GM23338 (cell line): Measurements from ENCODE around the gene FRY. TPM values are rescaled to one million over a fixed set of nuclear protein-coding genes. Genes with fewer than 3 reads are reported as not detected.

Source experiments
- ATAC-seq: fragments of 200-7000 bp; cut with Tn5 transposase; 3 replicates; pipeline ENCODE4 v1.9.1; 2020
- DNase-seq: peaks from one replicate; pipeline ENCODE4 v3.0.0-alpha.2; 2015; ENCODE audit warnings: low spot score
- H2AFZ ChIP-seq: fragments of 200-600 bp; sonication (generic); 2 replicates; pipeline ENCODE4 v1.8.0; 2016; ENCODE audit warnings: antibody characterized with exemption, mild to moderate bottlenecking, moderate library complexity
- H3F3A ChIP-seq: fragments of 200-600 bp; sonication (generic); replicated peaks from 2 replicates; pipeline ENCODE4 v1.8.0; 2017; ENCODE audit warnings: antibody characterized with exemption, mixed run types, low read depth
- H3K27ac ChIP-seq: fragments of 200-600 bp; sonication (generic); 2 replicates; pipeline ENCODE4 v1.6.1; 2016; ENCODE audit warnings: low read depth
- H3K27me3 ChIP-seq: fragments of 200-600 bp; sonication (generic); 2 replicates; pipeline ENCODE4 v1.8.0; 2016; ENCODE audit warnings: mild to moderate bottlenecking, mixed run types, moderate library complexity; ENCODE audit not compliant: insufficient read depth
- H3K36me3 ChIP-seq: fragments of 200-600 bp; sonication (generic); 2 replicates; pipeline ENCODE4 v1.8.0; 2016; ENCODE audit warnings: mild to moderate bottlenecking; ENCODE audit not compliant: insufficient read depth
- H3K4me1 ChIP-seq: fragments of 200-600 bp; sonication (generic); 2 replicates; pipeline ENCODE4 v1.8.0; 2016; ENCODE audit warnings: mild to moderate bottlenecking, moderate library complexity; ENCODE audit not compliant: insufficient read depth
- H3K4me2 ChIP-seq: fragments of 200-600 bp; sonication (generic); 2 replicates; pipeline ENCODE4 v1.7.1; 2017; ENCODE audit warnings: mixed run types
- H3K4me3 ChIP-seq: fragments of 200-600 bp; sonication (generic); 2 replicates; pipeline ENCODE4 v1.6.1; 2016; ENCODE audit warnings: mixed run types
- H3K79me2 ChIP-seq: fragments of 200-600 bp; sonication (generic); replicated peaks from 2 replicates; pipeline ENCODE4 v1.8.0; 2017; ENCODE audit warnings: mild to moderate bottlenecking; ENCODE audit not compliant: insufficient read depth
- H3K9me2 ChIP-seq: fragments of 200-600 bp; sonication (generic); 2 replicates; pipeline ENCODE4 v1.8.0; 2017; ENCODE audit not compliant: insufficient read depth
- H4K20me1 ChIP-seq: fragments of 200-600 bp; sonication (generic); replicated peaks from 2 replicates; pipeline ENCODE4 v1.8.0; 2017; ENCODE audit warnings: mild to moderate bottlenecking; ENCODE audit not compliant: insufficient read depth
- H3K27ac Mint-ChIP-seq: 2 replicates; pipeline ENCODE4 v1.8.0; 2020; ENCODE audit warnings: inconsistent platforms, mild to moderate bottlenecking, moderate library complexity, mixed read lengths
- H3K27me3 Mint-ChIP-seq: 3 replicates; pipeline ENCODE4 v1.8.0; 2022; ENCODE audit warnings: low read depth, mild to moderate bottlenecking, moderate library complexity, mixed read lengths, inconsistent platforms; ENCODE audit not compliant: insufficient read depth, poor library complexity
- H3K36me3 Mint-ChIP-seq: 3 replicates; pipeline ENCODE4 v1.8.0; 2021; ENCODE audit warnings: low read depth, mild to moderate bottlenecking, inconsistent platforms, moderate library complexity, mixed read lengths
- H3K4me1 Mint-ChIP-seq: 3 replicates; pipeline ENCODE4 v1.8.0; 2020; ENCODE audit warnings: mild to moderate bottlenecking, inconsistent platforms, mixed read lengths
- H3K4me3 Mint-ChIP-seq: 3 replicates; pipeline ENCODE4 v1.8.0; 2021; ENCODE audit warnings: moderate library complexity, mild to moderate bottlenecking, inconsistent platforms, mixed read lengths
- H3K9me3 Mint-ChIP-seq: 3 replicates; pipeline ENCODE4 v1.8.0; 2020; ENCODE audit warnings: moderate library complexity, mild to moderate bottlenecking, inconsistent platforms, mixed read lengths
- CREB1 ChIP-seq: fragments of 250-450 bp; sonication (Bioruptor Pico); IDR thresholded peaks from 2 replicates; pipeline ENCODE4 v1.5.0; 2020; ENCODE audit warnings: low read depth, mild to moderate bottlenecking, moderate library complexity
- CTCF ChIP-seq, 2 experiments: fragments of 200-600 bp in 1 of 2; sonication (generic) in 1 of 2; conservative IDR thresholded peaks; 2 replicates each; pipeline versions ENCODE4 v1.5.1 to v1.6.1; 2016 to 2017; ENCODE audit warnings: antibody characterized with exemption in 2 of 2, low read depth in 2 of 2, mild to moderate bottlenecking in 2 of 2, moderate library complexity in 1 of 2
- ETS1 ChIP-seq: IDR thresholded peaks from 2 replicates; pipeline ENCODE4 v1.6.1; 2016; ENCODE audit warnings: antibody characterized with exemption
- EZH2 ChIP-seq: fragments of 200-600 bp; sonication (generic); IDR thresholded peaks from one replicate; pipeline ENCODE4 v1.8.0; 2017; ENCODE audit warnings: antibody characterized with exemption, mild to moderate bottlenecking, low read depth; ENCODE audit not compliant: unreplicated experiment
- EZH2phosphoT487 ChIP-seq: fragments of 200-600 bp; sonication (generic); IDR thresholded peaks from one replicate; pipeline ENCODE4 v1.8.1; 2018; ENCODE audit warnings: antibody characterized with exemption; ENCODE audit not compliant: unreplicated experiment
- JUNB ChIP-seq: IDR thresholded peaks from one replicate; pipeline ENCODE4 v1.6.1; 2016; ENCODE audit warnings: antibody characterized with exemption; ENCODE audit not compliant: unreplicated experiment
- NANOG ChIP-seq: IDR thresholded peaks from 2 replicates; pipeline ENCODE4 v1.6.1; 2016; ENCODE audit warnings: antibody characterized with exemption, borderline replicate concordance
- POLR2AphosphoS5 ChIP-seq: IDR thresholded peaks from 2 replicates; pipeline ENCODE4 v1.6.1; 2016; ENCODE audit warnings: antibody characterized with exemption, low read depth
- REST ChIP-seq: IDR thresholded peaks from one replicate; pipeline ENCODE4 v1.6.1; 2018; ENCODE audit warnings: antibody characterized with exemption; ENCODE audit not compliant: unreplicated experiment
- STAT1 ChIP-seq: IDR thresholded peaks from one replicate; pipeline ENCODE4 v1.6.1; 2016; ENCODE audit warnings: antibody characterized with exemption; ENCODE audit not compliant: unreplicated experiment
- ZNF114 ChIP-seq: fragments of 250-450 bp; sonication (Bioruptor Pico); IDR thresholded peaks from 2 replicates; pipeline ENCODE4 v1.5.0; 2020; ENCODE audit warnings: mild to moderate bottlenecking, moderate library complexity
- ZNF331 ChIP-seq: fragments of 250-450 bp; sonication (Bioruptor Pico); IDR thresholded peaks from 2 replicates; pipeline ENCODE4 v1.5.0; 2020; ENCODE audit warnings: low read depth, mild to moderate bottlenecking, moderate library complexity
- ZNF462 ChIP-seq: fragments of 250-450 bp; sonication (Bioruptor Pico); IDR thresholded peaks from 2 replicates; pipeline ENCODE4 v1.5.0; 2020; ENCODE audit warnings: mild to moderate bottlenecking, moderate library complexity
- polyA plus RNA-seq: library from polyadenylated mRNA; unstranded; fragments of >200 nt; fragmentation: Nextera tagmentation; extraction: Ambion mirVana; gene quantifications from 2 replicates; pipeline ENCODE4 v1.2.1, GENCODE V29; 2016
- total RNA-seq: library from RNA; depleted of rRNA; stranded (reverse); fragments of >200 nt; shearing (Covaris generic); gene quantifications from 2 replicates; pipeline ENCODE4 v1.2.3, GENCODE V29; 2014

Gene FRY
- total and polyA plus RNA-seq, 2 experiments from 2014 or later, result 2.4 to 10.1 TPM

GRCh38 chr13:32039056-32039455 lies 7.5 kb downstream of the FRY start:
- no peaks in the 10 kb centered on the region for H3K36me3 Mint-ChIP-seq
- H3K27me3 Mint-ChIP-seq, result no peaks in the 10 kb centered on the region

More at GRCh38 chr13:32039056-32039455, 7.5 kb downstream of the FRY start:
- H3K4me1 Mint-ChIP-seq, result peaks cover 23% of the 10 kb centered on the region
- H3F3A ChIP-seq, result no peaks in the 10 kb centered on the region
- no peaks in the 10 kb centered on the region for H4K20me1 ChIP-seq
- peaks cover 12% of the 10 kb centered on the region for H3K4me1 ChIP-seq
- no peak overlapping the region for H3K27ac ChIP-seq
- H3K27me3 ChIP-seq, result no peaks in the 10 kb centered on the region
- H2AFZ ChIP-seq, result no peak overlapping the region
- H3K4me3 ChIP-seq, result no peak overlapping the region
- no peak overlapping the region for H3K4me3 Mint-ChIP-seq
- no peak overlapping the region for H3K4me2 ChIP-seq
- TF ChIP-seq EZH2phosphoT487, result no peak
- TF ChIP-seq POLR2AphosphoS5, result no peak
- no peak for TF ChIP-seq REST
- no peak for TF ChIP-seq ZNF462 (CRISPR knock-in tag)
- no peak for TF ChIP-seq CREB1 (CRISPR knock-in tag)
- TF ChIP-seq STAT1, result no peak
- no peak for TF ChIP-seq NANOG
- TF ChIP-seq ETS1, result no peak
- no peak for TF ChIP-seq EZH2
- TF ChIP-seq JUNB, result no peak
- no peak for TF ChIP-seq ZNF114 (CRISPR knock-in tag)
- TF ChIP-seq CTCF (conservative IDR thresholded peaks at IDR 0.05; ENCODE audit: low read depth in 2 of 2), result no peak
- no peak for TF ChIP-seq ZNF331 (CRISPR knock-in tag)
- H3K9me3 Mint-ChIP-seq, result no peaks in the 10 kb centered on the region
- H3K27ac Mint-ChIP-seq, result no peak overlapping the region
- H3K36me3 ChIP-seq, result no peaks in the 10 kb centered on the region
- ATAC-seq, result no peak
- DNase-seq, result no peak
- no peaks in the 10 kb centered on the region for H3K9me2 ChIP-seq
- H3K79me2 ChIP-seq, result no peaks in the 10 kb centered on the region
